Brain microvascular endothelial cell (primary cell): ENCODE measurements around the gene E4F1.

ENCODE experiments used
- DNase-seq: peaks from one replicate; pipeline ENCODE4 v3.0.0-alpha.2; 2020
- H3K27ac ChIP-seq: fragments of 250-450 bp; sonication (Bioruptor Pico); 2 replicates; pipeline ENCODE4 v1.5.1; 2020; ENCODE audit warnings: mild to moderate bottlenecking, moderate library complexity
- H3K27me3 ChIP-seq: fragments of 250-450 bp; sonication (Bioruptor Pico); replicated peaks from 2 replicates; pipeline ENCODE4 v1.5.1; 2020; ENCODE audit warnings: mild to moderate bottlenecking
- H3K36me3 ChIP-seq: fragments of 250-450 bp; sonication (Bioruptor Pico); replicated peaks from 2 replicates; pipeline ENCODE4 v1.5.1; 2020; ENCODE audit warnings: mild to moderate bottlenecking
- H3K4me3 ChIP-seq: 2 replicates; pipeline ENCODE4 v1.5.1; 2011; ENCODE audit warnings: low read depth, mild to moderate bottlenecking, control low read depth, low read length, moderate library complexity
- CTCF ChIP-seq: IDR thresholded peaks from 2 replicates; pipeline ENCODE4 v1.5.1; 2011; ENCODE audit warnings: low read depth, mild to moderate bottlenecking, moderate library complexity, low read length, control low read depth, inconsistent platforms; ENCODE audit errors: missing control alignments
- in situ Hi-C: cut with HindIII; loops from 2 replicates; pipeline ENCODE4 v1.10.0; 2017; ENCODE audit warnings: low sequenced_read_pairs, low pct_ligation_motif_present

The E4F1 gene

DNA sequence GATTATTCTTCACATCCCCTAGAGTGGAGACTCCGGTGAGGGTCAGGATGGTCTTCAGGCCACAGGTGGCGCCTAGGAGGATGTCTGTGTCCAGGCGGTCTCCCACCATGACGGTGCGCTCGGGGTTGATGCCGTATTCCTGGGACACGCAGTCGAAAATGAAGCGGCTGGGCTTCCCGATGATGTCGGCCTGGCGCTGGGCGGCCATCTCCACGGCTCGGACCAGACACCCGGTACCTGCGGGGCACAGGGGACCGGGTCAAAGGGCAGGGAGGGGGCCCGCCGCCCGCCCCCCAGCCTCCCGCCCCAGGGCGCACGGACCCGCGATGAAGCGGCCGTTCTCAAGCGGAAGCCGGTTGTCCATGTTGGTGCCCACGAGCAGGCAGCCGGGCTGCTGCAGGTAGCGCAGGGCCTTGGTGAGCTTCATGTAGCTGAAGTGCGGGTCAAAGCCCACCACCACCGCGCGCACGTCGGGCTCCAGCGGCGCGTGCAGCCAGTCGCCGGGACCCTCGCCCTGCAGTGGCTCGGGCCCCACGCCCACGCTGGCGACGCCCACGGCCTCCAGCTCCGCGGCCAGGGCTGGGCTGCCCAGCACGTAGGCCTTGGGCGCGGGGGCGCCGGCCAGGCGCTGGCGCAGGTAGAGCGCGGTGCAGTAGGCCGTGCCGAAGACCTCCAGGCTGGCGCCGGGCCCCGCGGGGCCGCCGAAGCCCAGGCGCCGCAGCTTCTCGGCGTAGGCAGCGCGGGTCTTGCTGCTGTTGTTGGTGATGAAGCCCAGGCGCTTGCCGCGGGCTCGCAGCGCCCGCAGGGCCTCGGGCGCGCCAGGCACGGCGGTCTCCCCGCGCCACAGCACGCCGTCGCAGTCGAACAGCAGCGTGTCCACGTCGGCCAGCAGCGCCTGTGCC, 9.3 kb upstream of the E4F1 start:
- in situ Hi-C loops = no loop called here
- Histone ChIP-seq H3K27me3 (no peaks in the 10 kb centered on the region), H3K4me3 (peak overlapping the region; percentile 68), H3K36me3 (peaks cover 6% of the 10 kb centered on the region), H3K27ac (peak overlapping the region; percentile 72)
- no peak for DNase-seq
- TF ChIP-seq CTCF = peak; percentile 8

GRCh38 chr16:2214719-2214968, 8.7 kb upstream of the E4F1 start, which contains the start of gene PGP:
Gene PGP (minus strand): TSS chr16:2214840. CDS start chr16:2214777, 63 bp downstream.
- in situ Hi-C loops = no loop called here
- TF ChIP-seq CTCF = no peak
- no peaks in the 10 kb centered on the region for H3K27me3 ChIP-seq
- H3K4me3 ChIP-seq = peak within 1 kb of the TSS; percentile 74
- no peaks in the 10 kb centered on the region for H3K36me3 ChIP-seq
- no peak for DNase-seq
- H3K27ac ChIP-seq = peak within 1 kb of the TSS; percentile 85

- no peak for DNase-seq
- Histone ChIP-seq H3K27ac (no peak overlapping the region), H3K27me3 (no peaks in the 10 kb centered on the region), H3K4me3 (no peak overlapping the region), H3K36me3 (no peaks in the 10 kb centered on the region)
- in situ Hi-C loops = no loop called here
- TF ChIP-seq CTCF = no peak
Observed at GRCh38 chr16:2216330-2216729, 7.1 kb upstream of the E4F1 start.

DNA sequence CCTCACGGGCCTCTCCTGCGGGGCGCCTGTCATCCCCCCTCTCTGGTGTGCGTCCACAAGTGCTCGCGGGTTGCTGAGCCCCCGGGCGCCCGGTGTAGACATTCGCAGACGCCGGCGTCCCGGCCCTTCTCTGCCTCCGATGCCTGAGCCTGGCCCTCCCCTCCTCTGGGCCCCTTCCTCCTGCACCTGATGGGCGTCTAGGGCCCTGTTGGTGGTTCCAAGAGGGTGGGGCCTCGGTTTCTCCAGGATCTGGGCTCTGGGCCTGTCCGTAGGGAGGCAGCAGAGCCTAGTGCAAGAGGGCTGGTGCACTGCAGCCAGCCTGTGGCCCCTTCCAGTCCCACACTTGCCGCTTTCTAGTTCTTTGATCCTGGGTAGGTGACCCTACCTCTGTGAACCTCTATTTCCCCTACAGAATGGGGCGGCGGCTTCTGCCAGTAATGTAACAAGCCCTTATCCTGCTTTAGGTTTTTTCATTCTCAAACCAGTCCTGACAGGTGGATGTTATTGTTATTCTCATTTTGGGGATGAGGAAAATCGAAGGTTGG, 623 bp downstream of the E4F1 start:
- TF ChIP-seq CTCF = peak; percentile 50
- in situ Hi-C loops = no loop called here
- peaks cover 5% of the 10 kb centered on the region for H3K36me3 ChIP-seq
- H3K27ac ChIP-seq = peak overlapping the region; percentile 69
- peak; percentile 24 for DNase-seq
- no peaks in the 10 kb centered on the region for H3K27me3 ChIP-seq
- H3K4me3 ChIP-seq = peak overlapping the region; percentile 91

DNA sequence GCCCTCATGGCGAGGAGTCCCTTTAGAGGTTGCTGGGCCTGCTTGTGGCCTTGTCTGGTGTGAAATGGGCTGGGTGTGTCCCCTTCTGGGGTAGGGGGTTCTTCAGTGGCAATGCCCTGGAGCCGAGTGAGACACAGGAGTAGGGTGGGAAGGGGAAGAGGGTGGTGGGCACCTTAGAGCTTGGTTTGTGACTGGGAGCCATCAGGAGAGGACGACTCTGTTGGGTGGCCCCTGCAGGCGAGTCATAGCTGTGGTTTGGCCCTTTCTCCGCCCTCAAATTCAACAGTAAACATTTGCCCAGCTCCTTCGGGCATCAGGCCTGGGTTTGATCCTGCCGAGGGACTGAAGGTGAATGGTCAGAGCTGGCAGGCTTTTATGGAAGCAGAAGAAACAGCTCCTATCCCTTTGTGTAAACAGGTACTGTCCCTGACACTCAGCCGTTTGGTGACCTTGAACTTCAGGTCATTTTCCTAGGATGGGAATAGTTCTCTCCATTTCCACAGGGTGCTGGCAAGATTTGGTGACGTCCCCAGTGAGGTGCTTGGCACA, 2.9 kb downstream of the E4F1 start:
- H3K36me3 ChIP-seq = peaks cover 11% of the 10 kb centered on the region
- DNase-seq = no peak

More for the DNA sequence above, 2.9 kb downstream of the E4F1 start:
- Histone ChIP-seq H3K27me3 (no peaks in the 10 kb centered on the region), H3K4me3 (no peak overlapping the region), H3K27ac (no peak overlapping the region)
- no peak for TF ChIP-seq CTCF
- in situ Hi-C loops = no loop called here
